GM23338 (cell line): ENCODE measurements around the gene UBAC2.
A peak's percentile ranks its signal among the peaks of the same experiment; 100 is the strongest.

Experiments
- CREB1 ChIP-seq: fragments of 250-450 bp; sonication (Bioruptor Pico); IDR thresholded peaks from 2 replicates; pipeline ENCODE4 v1.5.0; 2020; ENCODE audit warnings: low read depth, mild to moderate bottlenecking, moderate library complexity
- EZH2 ChIP-seq: fragments of 200-600 bp; sonication (generic); IDR thresholded peaks from one replicate; pipeline ENCODE4 v1.8.0; 2017; ENCODE audit warnings: antibody characterized with exemption, mild to moderate bottlenecking, low read depth; ENCODE audit not compliant: unreplicated experiment
- EZH2phosphoT487 ChIP-seq: fragments of 200-600 bp; sonication (generic); IDR thresholded peaks from one replicate; pipeline ENCODE4 v1.8.1; 2018; ENCODE audit warnings: antibody characterized with exemption; ENCODE audit not compliant: unreplicated experiment
- JUNB ChIP-seq: IDR thresholded peaks from one replicate; pipeline ENCODE4 v1.6.1; 2016; ENCODE audit warnings: antibody characterized with exemption; ENCODE audit not compliant: unreplicated experiment
- NANOG ChIP-seq: IDR thresholded peaks from 2 replicates; pipeline ENCODE4 v1.6.1; 2016; ENCODE audit warnings: antibody characterized with exemption, borderline replicate concordance
- POLR2AphosphoS5 ChIP-seq: IDR thresholded peaks from 2 replicates; pipeline ENCODE4 v1.6.1; 2016; ENCODE audit warnings: antibody characterized with exemption, low read depth
- REST ChIP-seq: IDR thresholded peaks from one replicate; pipeline ENCODE4 v1.6.1; 2018; ENCODE audit warnings: antibody characterized with exemption; ENCODE audit not compliant: unreplicated experiment
- ZNF331 ChIP-seq: fragments of 250-450 bp; sonication (Bioruptor Pico); IDR thresholded peaks from 2 replicates; pipeline ENCODE4 v1.5.0; 2020; ENCODE audit warnings: low read depth, mild to moderate bottlenecking, moderate library complexity
- ZNF462 ChIP-seq: fragments of 250-450 bp; sonication (Bioruptor Pico); IDR thresholded peaks from 2 replicates; pipeline ENCODE4 v1.5.0; 2020; ENCODE audit warnings: mild to moderate bottlenecking, moderate library complexity
- TF ChIP-seq, protein P1 (sequence below), 2 experiments: fragments of 200-600 bp in 1 of 2; sonication (generic) in 1 of 2; conservative IDR thresholded peaks; 2 replicates each; pipeline versions ENCODE4 v1.5.1 to v1.6.1; 2016 to 2017; ENCODE audit warnings: antibody characterized with exemption in 2 of 2, low read depth in 2 of 2, mild to moderate bottlenecking in 2 of 2, moderate library complexity in 1 of 2
- TF ChIP-seq, protein P2 (sequence below): IDR thresholded peaks from 2 replicates; pipeline ENCODE4 v1.6.1; 2016; ENCODE audit warnings: antibody characterized with exemption

DNA sequence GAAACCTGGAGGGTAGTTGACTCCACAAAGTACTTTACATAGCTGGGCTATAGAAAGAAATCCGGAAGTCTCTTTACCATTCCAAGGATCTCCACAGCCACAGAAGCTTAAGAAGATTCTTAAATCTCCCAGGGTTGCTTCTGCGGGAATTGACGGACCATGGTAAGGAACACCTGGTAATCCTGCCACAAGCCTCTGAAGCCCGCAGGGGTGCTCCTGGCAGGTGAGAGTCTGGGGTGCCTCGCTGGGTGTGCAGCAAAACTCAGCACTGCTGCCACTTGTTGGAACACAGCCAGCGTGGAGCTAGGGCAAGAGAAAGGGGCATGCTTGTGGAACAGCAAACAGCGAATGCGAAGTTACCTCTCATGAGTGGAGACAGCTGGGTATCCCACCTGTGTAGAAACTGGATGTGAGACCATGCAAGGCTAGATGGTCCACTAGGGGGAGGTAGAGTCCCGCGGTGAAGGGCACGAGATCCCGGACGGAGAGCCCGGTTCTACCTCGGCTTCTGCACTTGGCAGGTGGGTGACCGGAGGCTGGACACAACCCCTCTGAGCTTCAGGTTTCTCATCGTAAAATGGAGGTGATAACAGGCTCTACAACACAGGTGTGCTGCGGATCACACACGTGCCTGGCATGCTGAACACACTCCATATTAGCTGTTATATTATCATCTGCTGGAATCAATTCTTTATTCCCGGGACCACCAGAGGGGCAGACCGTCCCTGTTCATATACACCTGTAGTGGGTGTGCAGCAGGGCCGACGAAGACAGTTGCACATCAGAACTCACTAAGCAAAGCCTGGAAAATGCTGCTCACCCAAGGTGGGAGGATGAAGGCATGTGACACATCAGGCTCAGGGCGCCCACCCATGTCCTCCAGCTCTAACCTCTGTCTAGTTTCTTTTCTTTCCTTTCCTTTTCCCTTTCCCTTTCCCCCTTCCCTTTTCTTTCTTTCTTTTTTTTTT is 24.1 kb upstream of the UBAC2 start:
- TF ChIP-seq, protein P1, sequence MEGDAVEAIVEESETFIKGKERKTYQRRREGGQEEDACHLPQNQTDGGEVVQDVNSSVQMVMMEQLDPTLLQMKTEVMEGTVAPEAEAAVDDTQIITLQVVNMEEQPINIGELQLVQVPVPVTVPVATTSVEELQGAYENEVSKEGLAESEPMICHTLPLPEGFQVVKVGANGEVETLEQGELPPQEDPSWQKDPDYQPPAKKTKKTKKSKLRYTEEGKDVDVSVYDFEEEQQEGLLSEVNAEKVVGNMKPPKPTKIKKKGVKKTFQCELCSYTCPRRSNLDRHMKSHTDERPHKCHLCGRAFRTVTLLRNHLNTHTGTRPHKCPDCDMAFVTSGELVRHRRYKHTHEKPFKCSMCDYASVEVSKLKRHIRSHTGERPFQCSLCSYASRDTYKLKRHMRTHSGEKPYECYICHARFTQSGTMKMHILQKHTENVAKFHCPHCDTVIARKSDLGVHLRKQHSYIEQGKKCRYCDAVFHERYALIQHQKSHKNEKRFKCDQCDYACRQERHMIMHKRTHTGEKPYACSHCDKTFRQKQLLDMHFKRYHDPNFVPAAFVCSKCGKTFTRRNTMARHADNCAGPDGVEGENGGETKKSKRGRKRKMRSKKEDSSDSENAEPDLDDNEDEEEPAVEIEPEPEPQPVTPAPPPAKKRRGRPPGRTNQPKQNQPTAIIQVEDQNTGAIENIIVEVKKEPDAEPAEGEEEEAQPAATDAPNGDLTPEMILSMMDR (conservative IDR thresholded peaks at IDR 0.05; ENCODE audit: low read depth in 2 of 2): peak; percentile 84 to 99
- TF ChIP-seq POLR2AphosphoS5: no peak
- no peak for TF ChIP-seq EZH2
- TF ChIP-seq EZH2phosphoT487: no peak
- TF ChIP-seq, protein P2, sequence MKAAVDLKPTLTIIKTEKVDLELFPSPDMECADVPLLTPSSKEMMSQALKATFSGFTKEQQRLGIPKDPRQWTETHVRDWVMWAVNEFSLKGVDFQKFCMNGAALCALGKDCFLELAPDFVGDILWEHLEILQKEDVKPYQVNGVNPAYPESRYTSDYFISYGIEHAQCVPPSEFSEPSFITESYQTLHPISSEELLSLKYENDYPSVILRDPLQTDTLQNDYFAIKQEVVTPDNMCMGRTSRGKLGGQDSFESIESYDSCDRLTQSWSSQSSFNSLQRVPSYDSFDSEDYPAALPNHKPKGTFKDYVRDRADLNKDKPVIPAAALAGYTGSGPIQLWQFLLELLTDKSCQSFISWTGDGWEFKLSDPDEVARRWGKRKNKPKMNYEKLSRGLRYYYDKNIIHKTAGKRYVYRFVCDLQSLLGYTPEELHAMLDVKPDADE: no peak
- no peak for TF ChIP-seq REST
- no peak for TF ChIP-seq CREB1 (CRISPR knock-in tag)
- no peak for TF ChIP-seq JUNB
- TF ChIP-seq ZNF331 (CRISPR knock-in tag): no peak
- no peak for TF ChIP-seq ZNF462 (CRISPR knock-in tag)
- TF ChIP-seq NANOG: no peak
